CD4-positive, alpha-beta memory T cell (primary cell): ENCODE measurements around the gene PCDH11X. TPM values are rescaled to one million over a fixed set of nuclear protein-coding genes. Genes with fewer than 3 reads are reported as not detected.
"Not testable (repeated sequence)": the region's sequence is repeated elsewhere in the genome, so short reads cannot be mapped to it uniquely, and the experiment has no call there.

Experiments
- CTCF ChIA-PET: fragments of 350-600 bp; sonication (Branson Sonifier 250); formaldehyde crosslinking; loops from one replicate; lab custom pipeline; 2021; ENCODE audit warnings: inconsistent platforms; ENCODE audit not compliant: partially characterized antibody; lab: Charles Lee
- POLR2A ChIA-PET: fragments of 350-600 bp; sonication (Branson Sonifier 250); formaldehyde crosslinking; loops from one replicate; lab custom pipeline; 2021; ENCODE audit not compliant: partially characterized antibody; lab: Charles Lee
- DNase-seq, 5 donors: peaks; one replicate each; pipeline versions ENCODE4 v3.0.0 to v3.0.0-alpha.2; 2020 to 2022; ENCODE audit warnings: mixed read lengths in 1 of 5
- H3K27ac ChIP-seq: one replicate; pipeline ENCODE4 v1.7.0; 2013; ENCODE audit warnings: low read depth, low read length
- H3K27me3 ChIP-seq: 2 replicates; pipeline ENCODE4 v1.7.0; 2013; ENCODE audit warnings: mild to moderate bottlenecking, low read length, moderate library complexity; ENCODE audit not compliant: insufficient read depth
- H3K36me3 ChIP-seq: 2 replicates; pipeline ENCODE4 v1.7.0; 2013; ENCODE audit warnings: mild to moderate bottlenecking, low read length, moderate library complexity; ENCODE audit not compliant: insufficient read depth
- H3K4me1 ChIP-seq: 2 replicates; pipeline ENCODE4 v1.7.0; 2013; ENCODE audit warnings: mild to moderate bottlenecking, low read length, moderate library complexity; ENCODE audit not compliant: insufficient read depth
- H3K4me3 ChIP-seq, 2 donors: one replicate each; pipeline ENCODE4 v1.7.0; 2013; ENCODE audit warnings: low read length in 2 of 2, mild to moderate bottlenecking in 1 of 2
- H3K9me3 ChIP-seq, 2 donors: one replicate each; pipeline ENCODE4 v1.7.0; 2013; ENCODE audit warnings: low read length in 2 of 2, control low read depth in 1 of 2; ENCODE audit not compliant: control insufficient read depth in 1 of 2
- H3K27ac Mint-ChIP-seq, 7 donors: one replicate each; pipeline ENCODE4 v1.8.0; 2020 to 2021; ENCODE audit warnings: mixed read lengths in 7 of 7, mild to moderate bottlenecking in 6 of 7, inconsistent platforms in 3 of 7, moderate library complexity in 3 of 7
- H3K27me3 Mint-ChIP-seq, 2 donors: one replicate each; pipeline ENCODE4 v1.8.0; 2020 to 2021; ENCODE audit warnings: mixed read lengths in 2 of 2
- H3K36me3 Mint-ChIP-seq, 2 donors: one replicate each; pipeline ENCODE4 v1.8.0; 2020 to 2021; ENCODE audit warnings: mixed read lengths in 2 of 2, inconsistent platforms in 1 of 2, mild to moderate bottlenecking in 1 of 2
- H3K4me1 Mint-ChIP-seq, 4 donors: one replicate each; pipeline ENCODE4 v1.8.0; 2020 to 2021; ENCODE audit warnings: mixed read lengths in 4 of 4, mild to moderate bottlenecking in 1 of 4
- H3K4me3 Mint-ChIP-seq, 8 donors: one replicate each; pipeline ENCODE4 v1.8.0; 2020 to 2021; ENCODE audit warnings: mixed read lengths in 8 of 8, mild to moderate bottlenecking in 7 of 8, moderate library complexity in 6 of 8, inconsistent platforms in 3 of 8
- H3K9me3 Mint-ChIP-seq, 8 donors: one replicate each; pipeline ENCODE4 v1.8.0; 2020 to 2021; ENCODE audit warnings: mixed read lengths in 8 of 8, mild to moderate bottlenecking in 5 of 8, inconsistent platforms in 3 of 8, moderate library complexity in 1 of 8
- intact Hi-C: fragments of 100-400 bp; cut with micrococcal nuclease; formaldehyde crosslinking; loops from one replicate; pipeline ENCODE4 v1.15.1; 2023
- polyA plus RNA-seq, 2 donors: library from polyadenylated mRNA; unstranded; fragments of 300-500 nt; fragmentation: Illumina TruSeq; gene quantifications; one replicate each; pipeline ENCODE4 v1.2.3, GENCODE V29; 2021
- total RNA-seq, 2 experiments: library from RNA; stranded (reverse); gene quantifications; one replicate each; pipeline ENCODE4 v1.2.3, GENCODE V29; 2021

PCDH11X gene
- total and polyA plus RNA-seq, 4 experiments from 2014 or later, result not detected

GRCh38 chrX:91780698-91781097 is 1.5 kb downstream of the PCDH11X start:
- H3K4me3 ChIP-seq, H3K27ac Mint-ChIP-seq, POLR2A ChIA-PET, H3K4me1 ChIP-seq, H3K27me3 ChIP-seq, CTCF ChIA-PET, H3K27ac ChIP-seq, H3K36me3 Mint-ChIP-seq, H3K36me3 ChIP-seq, DNase-seq, H3K4me1 Mint-ChIP-seq, H3K9me3 ChIP-seq, H3K27me3 Mint-ChIP-seq, intact Hi-C loops, H3K9me3 Mint-ChIP-seq: not testable (repeated sequence)
- H3K4me3 Mint-ChIP-seq, result peak overlapping the region in 1 of 8 donors; percentile 20

GRCh38 chrX:91781553-91782298 is 2.6 kb downstream of the PCDH11X start:
- H3K27ac Mint-ChIP-seq, H3K4me1 ChIP-seq, H3K27me3 Mint-ChIP-seq, CTCF ChIA-PET, H3K9me3 Mint-ChIP-seq, H3K36me3 Mint-ChIP-seq, DNase-seq, H3K4me3 ChIP-seq, H3K27ac ChIP-seq, H3K9me3 ChIP-seq, H3K36me3 ChIP-seq, POLR2A ChIA-PET, H3K27me3 ChIP-seq, H3K4me1 Mint-ChIP-seq, intact Hi-C loops: not testable (repeated sequence)
- H3K4me3 Mint-ChIP-seq, result peak overlapping the region in 3 of 8 donors; percentile 22 to 56 (median 53)

DNA sequence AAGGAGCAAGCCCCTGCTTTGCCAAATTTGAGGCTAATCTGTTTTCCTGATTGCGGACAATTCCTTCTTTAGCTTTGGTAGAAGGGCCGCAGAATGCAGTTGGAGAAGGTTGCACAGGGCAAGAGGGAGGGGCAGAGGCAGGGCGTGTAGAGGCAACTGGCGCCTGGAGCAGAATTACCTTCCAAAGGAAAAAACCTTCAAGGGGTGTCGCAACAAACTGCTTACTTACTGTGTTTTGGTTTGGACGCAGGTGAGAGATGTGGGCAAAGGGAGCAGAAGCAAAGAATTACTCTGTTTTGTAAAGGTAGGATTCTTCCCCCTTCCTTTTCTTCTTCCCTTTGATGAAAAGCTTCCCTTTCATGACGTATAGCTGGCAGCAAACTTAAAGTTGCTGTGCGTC is 3.6 kb downstream of the PCDH11X start:
- DNase-seq, H3K4me3 Mint-ChIP-seq, H3K36me3 ChIP-seq, H3K4me1 Mint-ChIP-seq, H3K4me1 ChIP-seq, H3K36me3 Mint-ChIP-seq, H3K27me3 ChIP-seq, CTCF ChIA-PET, intact Hi-C loops, H3K9me3 Mint-ChIP-seq, H3K27ac Mint-ChIP-seq, H3K27ac ChIP-seq, H3K9me3 ChIP-seq, POLR2A ChIA-PET, H3K27me3 Mint-ChIP-seq, H3K4me3 ChIP-seq: not testable (repeated sequence)

DNA sequence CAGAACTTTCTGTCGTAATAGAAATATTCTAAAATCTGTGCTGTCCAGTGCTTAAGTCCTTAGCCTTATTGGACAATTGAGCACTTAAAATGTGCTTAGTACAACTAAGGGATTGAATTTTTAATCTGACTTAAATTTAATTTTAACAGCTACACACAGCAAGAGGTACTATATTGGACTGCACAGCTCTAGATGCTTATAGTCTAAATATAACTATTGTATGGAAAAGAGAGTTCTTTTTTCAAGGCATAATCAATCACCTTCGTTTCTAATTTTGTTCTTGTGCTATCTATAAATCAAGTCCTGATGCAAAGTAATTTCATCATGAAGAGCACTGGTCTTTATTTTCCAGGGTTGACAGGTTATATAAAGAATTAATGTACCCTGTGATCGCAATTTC is 38.4 kb downstream of the PCDH11X start:
- H3K4me1 Mint-ChIP-seq, H3K36me3 Mint-ChIP-seq, H3K9me3 ChIP-seq, H3K27ac ChIP-seq, H3K9me3 Mint-ChIP-seq, H3K4me1 ChIP-seq, DNase-seq, CTCF ChIA-PET, H3K27me3 ChIP-seq, H3K4me3 ChIP-seq, H3K27me3 Mint-ChIP-seq, H3K27ac Mint-ChIP-seq, H3K4me3 Mint-ChIP-seq, H3K36me3 ChIP-seq, intact Hi-C loops, POLR2A ChIA-PET: not testable (repeated sequence)

DNA sequence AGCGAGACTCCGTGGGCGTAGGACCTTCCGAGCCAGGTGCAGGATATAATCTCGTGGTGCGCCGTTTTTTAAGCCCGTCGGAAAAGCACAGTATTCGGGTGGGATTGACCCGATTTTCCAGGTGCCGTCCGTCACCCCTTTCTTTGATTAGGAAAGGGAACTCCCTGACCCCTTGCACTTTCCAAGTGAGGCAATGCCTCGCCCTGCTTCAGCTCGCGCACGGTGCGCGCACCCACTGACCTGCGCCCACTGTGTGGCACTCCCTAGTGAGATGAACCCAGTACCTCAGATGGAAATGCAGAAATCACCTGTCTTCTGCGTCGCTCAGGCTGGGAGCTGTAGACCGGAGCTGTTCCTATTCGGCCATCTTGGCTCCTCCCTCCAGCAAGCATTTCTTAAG is 46.1 kb downstream of the PCDH11X start:
- DNase-seq, H3K36me3 ChIP-seq, H3K27ac ChIP-seq, H3K4me3 Mint-ChIP-seq, H3K9me3 Mint-ChIP-seq, CTCF ChIA-PET, intact Hi-C loops, H3K9me3 ChIP-seq, H3K4me3 ChIP-seq, POLR2A ChIA-PET, H3K27ac Mint-ChIP-seq, H3K4me1 Mint-ChIP-seq, H3K4me1 ChIP-seq, H3K36me3 Mint-ChIP-seq, H3K27me3 Mint-ChIP-seq, H3K27me3 ChIP-seq: not testable (repeated sequence)
